Tibial nerve (tissue), 4 donors: ENCODE measurements around the gene YPEL2. TPM values are rescaled to one million over a fixed set of nuclear protein-coding genes. Genes with fewer than 3 reads are reported as not detected.

Source experiments
- DNase-seq, 2 donors: peaks; one replicate each; pipeline ENCODE4 v3.0.0-alpha.2; 2019; ENCODE audit warnings: low spot score in 2 of 2
- H3K27ac ChIP-seq, 4 donors: fragments of 200-600 bp; sonication (generic) in 3 of 4; one replicate each; pipeline ENCODE4 v1.5.1; 2017 to 2019; ENCODE audit warnings: mild to moderate bottlenecking in 1 of 4
- H3K27me3 ChIP-seq, 2 donors: fragments of 200-600 bp; sonication (generic) in 1 of 2; one replicate each; pipeline versions ENCODE4 v1.5.1 to v1.6.0; 2017 to 2019
- H3K36me3 ChIP-seq, 3 donors: fragments of 200-600 bp; sonication (generic); one replicate each; pipeline ENCODE4 v1.5.1; 2018 to 2019
- H3K4me1 ChIP-seq, 4 donors: fragments of 200-600 bp; sonication (generic) in 3 of 4; one replicate each; pipeline ENCODE4 v1.5.1; 2017 to 2019
- H3K4me3 ChIP-seq, 4 donors: fragments of 200-600 bp; sonication (generic) in 3 of 4; one replicate each; pipeline ENCODE4 v1.5.1; 2017 to 2019; ENCODE audit warnings: mild to moderate bottlenecking in 1 of 4, moderate library complexity in 1 of 4
- H3K9me3 ChIP-seq, 4 donors: fragments of 200-600 bp; sonication (generic) in 3 of 4; one replicate each; pipeline ENCODE4 v1.5.1; 2017 to 2019
- CTCF ChIP-seq, 5 experiments: fragments of 200-600 bp in 3 of 5; fragments of 450-650 bp in 2 of 5; sonication (generic) in 3 of 5; IDR thresholded peaks; one replicate each; pipeline ENCODE4 v1.5.1; 2016 to 2019; ENCODE audit warnings: antibody characterized with exemption in 5 of 5, mild to moderate bottlenecking in 3 of 5, moderate library complexity in 2 of 5
- EP300 ChIP-seq, 2 donors: sonication (generic); formaldehyde crosslinking; IDR thresholded peaks; one replicate each; pipeline ENCODE4 v1.6.1; 2017; ENCODE audit warnings: antibody characterized with exemption in 2 of 2, mild to moderate bottlenecking in 1 of 2
- POLR2A ChIP-seq, 2 donors: fragments of 450-650 bp; IDR thresholded peaks; one replicate each; pipeline ENCODE4 v1.6.1; 2017; ENCODE audit warnings: antibody characterized with exemption in 2 of 2, mild to moderate bottlenecking in 2 of 2, moderate library complexity in 2 of 2
- WGBS, 2 donors: methylation state at CpG; one replicate each; pipeline ENCODE4 v1.1.5; 2018; 5-methylcytosine and 5-hydroxymethylcytosine counted together
- total RNA-seq, 4 donors: library from RNA; depleted of rRNA; stranded (reverse); fragments of >200 nt; gene quantifications; one replicate each; pipeline ENCODE4 v1.1.0, GENCODE V29; 2016

YPEL2 gene
- total RNA-seq, 4 donors from 2014 or later: 33.6 to 59.9 (median 48.7) TPM

- H3K27ac ChIP-seq: no peak overlapping the region
- WGBS, 2 donors: 94 to 97% methylated on average over 9 of the region's 9 CpGs
- H3K4me1 ChIP-seq: peaks cover 0 to 31% (median 0%) of the 10 kb centered on the region in 4 donors
- H3K4me3 ChIP-seq: no peak overlapping the region
- no peak for DNase-seq
- H3K9me3 ChIP-seq: no peaks in the 10 kb centered on the region
- H3K27me3 ChIP-seq: no peaks in the 10 kb centered on the region
- no peak for TF ChIP-seq EP300 (IDR thresholded peaks at IDR 0.05)
- no peak for TF ChIP-seq CTCF (IDR thresholded peaks at IDR 0.05)
- TF ChIP-seq POLR2A (IDR thresholded peaks at IDR 0.05): no peak
- peaks cover 4 to 79% (median 8%) of the 10 kb centered on the region in 3 donors for H3K36me3 ChIP-seq
These were observed 64.8 kb downstream of the YPEL2 start for GRCh38 chr17:59396134-59396826.

DNA sequence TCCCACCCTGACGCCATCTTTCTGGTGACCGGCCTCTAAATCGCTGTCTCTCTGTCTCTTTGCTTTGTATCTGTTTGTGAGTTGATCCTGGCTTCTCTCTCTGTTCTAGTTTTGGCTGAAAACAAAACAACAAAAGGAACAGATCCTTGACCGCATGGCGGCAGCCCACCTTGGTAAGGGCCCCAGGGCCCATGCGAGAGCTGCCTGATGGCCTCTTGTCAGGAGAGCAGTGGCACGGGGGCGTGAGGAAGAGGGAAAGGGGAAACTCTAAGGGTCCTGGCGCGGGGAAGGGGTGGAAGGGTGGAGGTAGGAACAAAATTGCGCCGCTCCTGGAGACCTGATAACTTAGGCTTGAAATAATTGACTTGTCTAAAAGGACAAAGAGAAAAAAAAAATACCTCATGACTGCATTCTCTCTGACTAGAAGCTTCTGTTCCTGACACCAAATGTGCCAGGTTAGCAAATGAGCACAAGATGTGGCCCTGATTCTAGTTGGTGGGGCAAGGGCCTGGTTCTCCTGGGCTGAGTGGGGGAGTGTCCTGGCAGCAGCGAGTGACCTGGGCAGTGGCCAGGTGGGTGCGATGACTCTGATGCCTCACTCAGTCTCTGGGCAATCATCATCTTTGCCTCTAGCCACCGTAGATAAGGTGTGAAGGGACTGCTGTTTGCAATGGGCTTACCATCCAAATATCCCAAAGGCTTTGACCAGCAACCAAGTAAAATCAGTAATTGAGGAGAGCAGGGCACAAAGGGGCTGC is 66.0 kb downstream of the YPEL2 start:
- H3K27ac ChIP-seq: no peak overlapping the region
- H3K27me3 ChIP-seq: no peaks in the 10 kb centered on the region
- 95 to 96% methylated on average over 15 of the region's 15 CpGs for WGBS, 2 donors
- TF ChIP-seq CTCF (IDR thresholded peaks at IDR 0.05): no peak
- no peak for DNase-seq
- H3K9me3 ChIP-seq: no peaks in the 10 kb centered on the region
- H3K4me1 ChIP-seq: peaks cover 0 to 35% (median 0%) of the 10 kb centered on the region in 4 donors
- H3K4me3 ChIP-seq: no peak overlapping the region
- H3K36me3 ChIP-seq: peaks cover 4 to 72% (median 8%) of the 10 kb centered on the region in 3 donors

- WGBS, 2 donors: 57 to 73% methylated on average over 7 of the region's 7 CpGs
- Histone ChIP-seq H3K36me3 (peaks cover 4 to 81% (median 8%) of the 10 kb centered on the region in 3 donors), H3K27me3 (no peaks in the 10 kb centered on the region), H3K4me3 (no peak overlapping the region), H3K27ac (peak overlapping the region in 2 of 4 donors; percentile 35 to 38), H3K4me1 (peaks cover 0 to 35% (median 0%) of the 10 kb centered on the region in 4 donors), H3K9me3 (no peaks in the 10 kb centered on the region)
- DNase-seq: no peak
- TF ChIP-seq CTCF (IDR thresholded peaks at IDR 0.05): no peak
- no peak for TF ChIP-seq POLR2A (IDR thresholded peaks at IDR 0.05)
- no peak for TF ChIP-seq EP300 (IDR thresholded peaks at IDR 0.05)
These were observed 68.5 kb downstream of the YPEL2 start for GRCh38 chr17:59399914-59400313.

GRCh38 chr17:59400858-59401257 is 69.4 kb downstream of the YPEL2 start:
- WGBS, 2 donors: 63 to 67% methylated on average over 5 of the region's 5 CpGs
- H3K4me3 ChIP-seq: no peak overlapping the region

More at GRCh38 chr17:59400858-59401257, 69.4 kb downstream of the YPEL2 start:
- H3K27me3 ChIP-seq: no peaks in the 10 kb centered on the region
- no peak for DNase-seq
- peaks cover 0 to 72% (median 8%) of the 10 kb centered on the region in 3 donors for H3K36me3 ChIP-seq
- peaks cover 0 to 39% (median 0%) of the 10 kb centered on the region in 4 donors for H3K4me1 ChIP-seq
- TF ChIP-seq EP300 (IDR thresholded peaks at IDR 0.05) (no peak), POLR2A (IDR thresholded peaks at IDR 0.05) (no peak), CTCF (IDR thresholded peaks at IDR 0.05) (no peak)
- H3K9me3 ChIP-seq: no peaks in the 10 kb centered on the region
- peak overlapping the region in 2 of 4 donors; percentile 9 to 26 for H3K27ac ChIP-seq
